Measurements from ENCODE around the gene VCX2.

- TF ChIP-seq POLR2AphosphoS5 (IDR thresholded peaks at IDR 0.05; ENCODE audit: borderline replicate concordance, low read depth, low read length), result no peak
- TF ChIP-seq EZH2 (IDR thresholded peaks at IDR 0.05), result no peak
These were observed 20.0 kb upstream of the VCX2 start for GRCh38 chrX:8191022-8191421.
